ENCODE data around the gene ARSD. TPM values are rescaled to one million over a fixed set of nuclear protein-coding genes. Genes with fewer than 3 reads are reported as not detected.

The ARSD gene
- polyA plus RNA-seq, 3 donors, result 19.2 to 28.6 (median 19.7) TPM

- H3K36me3 Mint-ChIP-seq, result no peaks in the 10 kb centered on the region
- H4K20me1 ChIP-seq (ENCODE audit: insufficient read depth, low read length), result no peaks in the 10 kb centered on the region
- 100% methylated on average over 1 of the region's 14 CpGs for WGBS (ENCODE audit: insufficient coverage)
- intact Hi-C loops (cut with micrococcal nuclease), result no loop called here
- peak overlapping the region; percentile 79 to 85 for H3K4me3 Mint-ChIP-seq
- peak overlapping the region; percentile 67 for H3K4me2 ChIP-seq (replicated peaks; ENCODE audit: extremely low read depth, low read length, poor library complexity, severe bottlenecking)
- no peaks in the 10 kb centered on the region for H3K36me3 ChIP-seq (replicated peaks in 1 of 2; ENCODE audit: control insufficient read depth in 1 of 2, insufficient read depth in 2 of 2, low read length in 2 of 2)
- peaks cover 4 to 27% (median 6%) of the 10 kb centered on the region in 3 donors for H3K27me3 Mint-ChIP-seq (ENCODE audit: low read depth in 3 of 3)
- peaks cover 14% of the 10 kb centered on the region for H3K4me1 Mint-ChIP-seq
- H2AFZ ChIP-seq (ENCODE audit: insufficient read depth, low read depth, low read length, poor library complexity, severe bottlenecking), result peak overlapping the region; percentile 79
- peaks cover 0 to 9% (median 2%) of the 10 kb centered on the region in 7 donors for H3K9me3 Mint-ChIP-seq
- peak overlapping the region in 1 of 3 experiments; percentile 61 for H3K4me3 ChIP-seq (replicated peaks in 1 of 3; ENCODE audit: low read depth in 2 of 3, low read length in 3 of 3)
- H3K9me3 ChIP-seq (replicated peaks in 1 of 2; ENCODE audit: control insufficient read depth in 1 of 2, insufficient read depth in 1 of 2, low read length in 2 of 2), result peaks cover 0 to 2% of the 10 kb centered on the region in 2 donors
- no peak overlapping the region for H3K9ac ChIP-seq (ENCODE audit: insufficient read depth, low read length, poor library complexity, severe bottlenecking)
- no peaks in the 10 kb centered on the region for H3K79me2 ChIP-seq (ENCODE audit: insufficient read depth, low read length)
- no peak overlapping the region for H3K27ac ChIP-seq (ENCODE audit: low read depth in 1 of 2, low read length in 2 of 2)
- H3K27me3 ChIP-seq (ENCODE audit: control insufficient read depth in 2 of 2, insufficient read depth in 2 of 2, low read length in 2 of 2), result peaks cover 0 to 4% of the 10 kb centered on the region in 2 donors
- H3K27ac Mint-ChIP-seq, result no peak overlapping the region
- H3K4me1 ChIP-seq (ENCODE audit: control insufficient read depth in 1 of 2, insufficient read depth in 2 of 2, low read length in 2 of 2), result peaks cover 0 to 10% of the 10 kb centered on the region in 2 donors
- TF ChIP-seq, protein P1, sequence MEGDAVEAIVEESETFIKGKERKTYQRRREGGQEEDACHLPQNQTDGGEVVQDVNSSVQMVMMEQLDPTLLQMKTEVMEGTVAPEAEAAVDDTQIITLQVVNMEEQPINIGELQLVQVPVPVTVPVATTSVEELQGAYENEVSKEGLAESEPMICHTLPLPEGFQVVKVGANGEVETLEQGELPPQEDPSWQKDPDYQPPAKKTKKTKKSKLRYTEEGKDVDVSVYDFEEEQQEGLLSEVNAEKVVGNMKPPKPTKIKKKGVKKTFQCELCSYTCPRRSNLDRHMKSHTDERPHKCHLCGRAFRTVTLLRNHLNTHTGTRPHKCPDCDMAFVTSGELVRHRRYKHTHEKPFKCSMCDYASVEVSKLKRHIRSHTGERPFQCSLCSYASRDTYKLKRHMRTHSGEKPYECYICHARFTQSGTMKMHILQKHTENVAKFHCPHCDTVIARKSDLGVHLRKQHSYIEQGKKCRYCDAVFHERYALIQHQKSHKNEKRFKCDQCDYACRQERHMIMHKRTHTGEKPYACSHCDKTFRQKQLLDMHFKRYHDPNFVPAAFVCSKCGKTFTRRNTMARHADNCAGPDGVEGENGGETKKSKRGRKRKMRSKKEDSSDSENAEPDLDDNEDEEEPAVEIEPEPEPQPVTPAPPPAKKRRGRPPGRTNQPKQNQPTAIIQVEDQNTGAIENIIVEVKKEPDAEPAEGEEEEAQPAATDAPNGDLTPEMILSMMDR (IDR thresholded peaks at IDR 0.05), result no peak
- no peak for DNase-seq
These were observed 38.4 kb upstream of the ARSD start for GRCh38 chrX:2967584-2967983.

DNA sequence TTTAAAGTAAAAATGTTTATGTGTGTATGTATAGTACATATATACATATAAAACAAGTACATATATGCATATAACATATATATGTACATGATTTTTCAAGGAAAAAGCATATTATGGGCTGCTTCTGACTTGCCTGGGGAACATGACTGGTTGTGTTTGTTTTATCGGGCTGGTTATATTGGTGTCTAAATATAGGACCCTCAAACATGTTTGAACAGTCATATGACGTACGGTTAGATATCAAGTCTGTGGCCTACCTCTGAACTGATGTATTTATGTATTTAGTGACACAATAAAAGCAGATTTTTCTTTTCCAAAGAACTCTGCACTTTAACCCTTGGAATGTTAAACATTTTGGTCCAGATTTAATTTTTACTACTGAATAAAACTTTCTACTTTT is 37.9 kb upstream of the ARSD start:
- TF ChIP-seq, protein P1 (IDR thresholded peaks at IDR 0.05), result no peak
- Mint-ChIP-seq H3K27ac (no peak overlapping the region), H3K36me3 (no peaks in the 10 kb centered on the region), H3K4me3 (no peak overlapping the region), H3K27me3 (ENCODE audit: low read depth in 3 of 3) (peaks cover 4 to 31% (median 6%) of the 10 kb centered on the region in 3 donors), H3K9me3 (peaks cover 0 to 9% (median 2%) of the 10 kb centered on the region in 7 donors), H3K4me1 (peaks cover 14% of the 10 kb centered on the region)
- no peaks in the 10 kb centered on the region for H4K20me1 ChIP-seq (ENCODE audit: insufficient read depth, low read length)
- intact Hi-C loops (cut with micrococcal nuclease), result no loop called here
- no peaks in the 10 kb centered on the region for H3K36me3 ChIP-seq (replicated peaks in 1 of 2; ENCODE audit: control insufficient read depth in 1 of 2, insufficient read depth in 2 of 2, low read length in 2 of 2)
- peaks cover 0 to 4% of the 10 kb centered on the region in 2 donors for H3K27me3 ChIP-seq (ENCODE audit: control insufficient read depth in 2 of 2, insufficient read depth in 2 of 2, low read length in 2 of 2)
- no peak overlapping the region for H3K9ac ChIP-seq (ENCODE audit: insufficient read depth, low read length, poor library complexity, severe bottlenecking)
- no peak overlapping the region for H3K4me3 ChIP-seq (replicated peaks in 1 of 3; ENCODE audit: low read depth in 2 of 3, low read length in 3 of 3)
- no peak for DNase-seq
- 100% methylated on average over 1 of the region's 3 CpGs for WGBS (ENCODE audit: insufficient coverage)
- H2AFZ ChIP-seq (ENCODE audit: insufficient read depth, low read depth, low read length, poor library complexity, severe bottlenecking), result no peak overlapping the region
- peaks cover 0 to under 1% of the 10 kb centered on the region in 2 donors for H3K9me3 ChIP-seq (replicated peaks in 1 of 2; ENCODE audit: control insufficient read depth in 1 of 2, insufficient read depth in 1 of 2, low read length in 2 of 2)
- peaks cover 0 to 10% of the 10 kb centered on the region in 2 donors for H3K4me1 ChIP-seq (ENCODE audit: control insufficient read depth in 1 of 2, insufficient read depth in 2 of 2, low read length in 2 of 2)
- H3K79me2 ChIP-seq (ENCODE audit: insufficient read depth, low read length), result no peaks in the 10 kb centered on the region
- H3K27ac ChIP-seq (ENCODE audit: low read depth in 1 of 2, low read length in 2 of 2), result no peak overlapping the region
- H3K4me2 ChIP-seq (replicated peaks; ENCODE audit: extremely low read depth, low read length, poor library complexity, severe bottlenecking), result no peak overlapping the region
